ENCODE data around the gene SLC1A2. TPM values are rescaled to one million over a fixed set of nuclear protein-coding genes. Genes with fewer than 3 reads are reported as not detected.
A peak's percentile ranks its signal among the peaks of the same experiment; 100 is the strongest.

SLC1A2 gene
- total RNA-seq, 5 donors from 2014 or later (not counting 1 experiment from before 2014, with no cell fraction given) = 0.07 to 0.19 (median 0.12) TPM

- no peaks in the 10 kb centered on the region for H3K36me3 Mint-ChIP-seq
- no peak overlapping the region for H3K4me3 Mint-ChIP-seq
Measured at GRCh38 chr11:35303596-35304385, 115.6 kb downstream of the SLC1A2 start.

GRCh38 chr11:35302398-35302797 lies 117.0 kb downstream of the SLC1A2 start:
- peaks cover 23 to 31% (median 25%) of the 10 kb centered on the region in 3 donors for H3K4me1 Mint-ChIP-seq
- POLR2A ChIA-PET = no interaction called here
- CTCF ChIA-PET = no interaction called here

More at GRCh38 chr11:35303596-35304385, 115.6 kb downstream of the SLC1A2 start:
- H3K27me3 Mint-ChIP-seq = no peaks in the 10 kb centered on the region
- Histone ChIP-seq H3K4me3 (ENCODE audit: control insufficient read depth in 1 of 2, extremely low read depth in 1 of 2, low read length in 1 of 2) (no peak overlapping the region), H3K9me3 (no peaks in the 10 kb centered on the region), H3K27ac (ENCODE audit: low read length) (no peak overlapping the region), H3K36me3 (ENCODE audit: control insufficient read depth in 2 of 2, extremely low read depth in 1 of 2, insufficient read depth in 1 of 2, low read length in 1 of 2) (no peaks in the 10 kb centered on the region), H3K27me3 (replicated peaks in 1 of 2; ENCODE audit: control insufficient read depth in 2 of 2, extremely low read depth in 1 of 2, insufficient read depth in 2 of 2, low read length in 1 of 2) (no peaks in the 10 kb centered on the region), H3K4me1 (ENCODE audit: control insufficient read depth in 1 of 2, extremely low read depth in 1 of 2, insufficient read depth in 2 of 2, low read length in 2 of 2) (peaks cover 0 to 11% of the 10 kb centered on the region in 2 experiments)
- peaks cover 23 to 31% (median 25%) of the 10 kb centered on the region in 3 donors for H3K4me1 Mint-ChIP-seq
- ChIA-PET CTCF (interaction anchor here (0.8 to 2.2 kb wide), 4 partner anchors 30 to 125 kb away, joined by 3 to 13 read pairs (median 4); no protein-coding TSS in a partner anchor), POLR2A (no interaction called here)
- H3K27ac Mint-ChIP-seq = peak overlapping the region in 1 of 2 donors; percentile 59
- WGBS (ENCODE audit: insufficient coverage) = 80% methylated on average over 1 of the region's 6 CpGs
- no peaks in the 10 kb centered on the region for H3K9me3 Mint-ChIP-seq
- DNase-seq = no peak
- ATAC-seq (replicated peaks in 1 of 4) = no peak

GRCh38 chr11:35298369-35298768 lies 121.0 kb downstream of the SLC1A2 start:
- Mint-ChIP-seq H3K4me3 (no peak overlapping the region), H3K36me3 (no peaks in the 10 kb centered on the region), H3K9me3 (no peaks in the 10 kb centered on the region), H3K27me3 (peaks cover 0 to 6% of the 10 kb centered on the region in 2 donors), H3K27ac (no peak overlapping the region), H3K4me1 (peaks cover 0 to 5% (median 0%) of the 10 kb centered on the region in 3 donors)
- DNase-seq (no peak), ATAC-seq (replicated peaks in 1 of 4) (no peak)
- H3K27me3 ChIP-seq (replicated peaks in 1 of 2; ENCODE audit: control insufficient read depth in 2 of 2, extremely low read depth in 1 of 2, insufficient read depth in 2 of 2, low read length in 1 of 2) = no peaks in the 10 kb centered on the region
- CTCF ChIA-PET = interaction anchor here in 1 of 2 donors (1.0 kb wide), 1 partner anchor 268 kb away, joined by 3 read pairs; no protein-coding TSS in a partner anchor
- H3K4me3 ChIP-seq (ENCODE audit: control insufficient read depth in 1 of 2, extremely low read depth in 1 of 2, low read length in 1 of 2) = no peak overlapping the region
- H3K4me1 ChIP-seq (ENCODE audit: control insufficient read depth in 1 of 2, extremely low read depth in 1 of 2, insufficient read depth in 2 of 2, low read length in 2 of 2) = no peaks in the 10 kb centered on the region
- no CpG with 5 or more reads among the region's 1 CpG for WGBS (ENCODE audit: insufficient coverage)
- H3K36me3 ChIP-seq (ENCODE audit: control insufficient read depth in 2 of 2, extremely low read depth in 1 of 2, insufficient read depth in 1 of 2, low read length in 1 of 2) = no peaks in the 10 kb centered on the region
- H3K27ac ChIP-seq (ENCODE audit: low read length) = no peak overlapping the region
- H3K9me3 ChIP-seq = no peaks in the 10 kb centered on the region
- POLR2A ChIA-PET = interaction anchor here in 1 of 2 donors (0.6 kb wide), 1 partner anchor 220 kb away, joined by 3 read pairs; no protein-coding TSS in a partner anchor

More at GRCh38 chr11:35302398-35302797, 117.0 kb downstream of the SLC1A2 start:
- H3K27me3 ChIP-seq (replicated peaks in 1 of 2; ENCODE audit: control insufficient read depth in 2 of 2, extremely low read depth in 1 of 2, insufficient read depth in 2 of 2, low read length in 1 of 2) = no peaks in the 10 kb centered on the region
- H3K36me3 Mint-ChIP-seq = no peaks in the 10 kb centered on the region
- no peak overlapping the region for H3K27ac ChIP-seq (ENCODE audit: low read length)
- DNase-seq (no peak), ATAC-seq (replicated peaks in 1 of 4) (no peak)
- H3K4me3 ChIP-seq (ENCODE audit: control insufficient read depth in 1 of 2, extremely low read depth in 1 of 2, low read length in 1 of 2) = no peak overlapping the region
- no peaks in the 10 kb centered on the region for H3K9me3 ChIP-seq
- H3K4me3 Mint-ChIP-seq = no peak overlapping the region
- no peaks in the 10 kb centered on the region for H3K36me3 ChIP-seq (ENCODE audit: control insufficient read depth in 2 of 2, extremely low read depth in 1 of 2, insufficient read depth in 1 of 2, low read length in 1 of 2)
- no peaks in the 10 kb centered on the region for H3K27me3 Mint-ChIP-seq
- H3K9me3 Mint-ChIP-seq = no peaks in the 10 kb centered on the region
- H3K27ac Mint-ChIP-seq = no peak overlapping the region
- WGBS (ENCODE audit: insufficient coverage) = 100% methylated on average over 4 of the region's 4 CpGs
- H3K4me1 ChIP-seq (ENCODE audit: control insufficient read depth in 1 of 2, extremely low read depth in 1 of 2, insufficient read depth in 2 of 2, low read length in 2 of 2) = peaks cover 0 to 11% of the 10 kb centered on the region in 2 experiments

GRCh38 chr11:35295751-35296150 lies 123.6 kb downstream of the SLC1A2 start:
- Mint-ChIP-seq H3K27me3 (peaks cover 0 to 6% of the 10 kb centered on the region in 2 donors), H3K4me1 (peaks cover 6 to 19% (median 10%) of the 10 kb centered on the region in 3 donors), H3K36me3 (no peaks in the 10 kb centered on the region), H3K9me3 (no peaks in the 10 kb centered on the region), H3K4me3 (no peak overlapping the region), H3K27ac (no peak overlapping the region)
- CTCF ChIA-PET = no interaction called here
- no peaks in the 10 kb centered on the region for H3K4me1 ChIP-seq (ENCODE audit: control insufficient read depth in 1 of 2, extremely low read depth in 1 of 2, insufficient read depth in 2 of 2, low read length in 2 of 2)
- ATAC-seq (replicated peaks in 1 of 4) (no peak), DNase-seq (no peak)
- H3K9me3 ChIP-seq = no peaks in the 10 kb centered on the region
- no peaks in the 10 kb centered on the region for H3K27me3 ChIP-seq (replicated peaks in 1 of 2; ENCODE audit: control insufficient read depth in 2 of 2, extremely low read depth in 1 of 2, insufficient read depth in 2 of 2, low read length in 1 of 2)
- no peak overlapping the region for H3K4me3 ChIP-seq (ENCODE audit: control insufficient read depth in 1 of 2, extremely low read depth in 1 of 2, low read length in 1 of 2)
- 92% methylated on average over 2 of the region's 2 CpGs for WGBS (ENCODE audit: insufficient coverage)
- H3K27ac ChIP-seq (ENCODE audit: low read length) = no peak overlapping the region
- POLR2A ChIA-PET = interaction anchor here in 1 of 2 donors (0.6 to 0.8 kb wide), 3 partner anchors 14 to 130 kb away, joined by 3 to 4 read pairs (median 3); no protein-coding TSS in a partner anchor
- no peaks in the 10 kb centered on the region for H3K36me3 ChIP-seq (ENCODE audit: control insufficient read depth in 2 of 2, extremely low read depth in 1 of 2, insufficient read depth in 1 of 2, low read length in 1 of 2)

- Histone ChIP-seq H3K36me3 (ENCODE audit: control insufficient read depth in 2 of 2, extremely low read depth in 1 of 2, insufficient read depth in 1 of 2, low read length in 1 of 2) (no peaks in the 10 kb centered on the region), H3K27me3 (replicated peaks in 1 of 2; ENCODE audit: control insufficient read depth in 2 of 2, extremely low read depth in 1 of 2, insufficient read depth in 2 of 2, low read length in 1 of 2) (no peaks in the 10 kb centered on the region), H3K4me1 (ENCODE audit: control insufficient read depth in 1 of 2, extremely low read depth in 1 of 2, insufficient read depth in 2 of 2, low read length in 2 of 2) (no peaks in the 10 kb centered on the region), H3K9me3 (no peaks in the 10 kb centered on the region), H3K4me3 (ENCODE audit: control insufficient read depth in 1 of 2, extremely low read depth in 1 of 2, low read length in 1 of 2) (no peak overlapping the region), H3K27ac (ENCODE audit: low read length) (no peak overlapping the region)
- H3K36me3 Mint-ChIP-seq = no peaks in the 10 kb centered on the region
- POLR2A ChIA-PET = interaction anchor here in 1 of 2 donors (0.6 kb wide), 1 partner anchor 233 kb away, joined by 6 read pairs; no protein-coding TSS in a partner anchor
- no peak overlapping the region for H3K4me3 Mint-ChIP-seq
- no peaks in the 10 kb centered on the region for H3K9me3 Mint-ChIP-seq
- WGBS (ENCODE audit: insufficient coverage) = no CpG with 5 or more reads among the region's 4 CpGs
- CTCF ChIA-PET = interaction anchor here in 1 of 2 donors (0.6 to 1.0 kb wide), 3 partner anchors 37 to 929 kb away, joined by 3 to 5 read pairs (median 5); no protein-coding TSS in a partner anchor
- ATAC-seq (replicated peaks in 1 of 4) = no peak
- no peak for DNase-seq
- H3K4me1 Mint-ChIP-seq = peaks cover 10 to 24% (median 11%) of the 10 kb centered on the region in 3 donors
- peaks cover 0 to 6% of the 10 kb centered on the region in 2 donors for H3K27me3 Mint-ChIP-seq
- no peak overlapping the region for H3K27ac Mint-ChIP-seq
Measured at GRCh38 chr11:35293699-35294098, 125.7 kb downstream of the SLC1A2 start.

- H3K27ac Mint-ChIP-seq = peak overlapping the region; percentile 31 to 48
- no peak overlapping the region for H3K4me3 ChIP-seq (ENCODE audit: control insufficient read depth in 1 of 2, extremely low read depth in 1 of 2, low read length in 1 of 2)
- H3K9me3 Mint-ChIP-seq = no peaks in the 10 kb centered on the region
- H3K4me1 Mint-ChIP-seq = peaks cover 10 to 24% (median 11%) of the 10 kb centered on the region in 3 donors
- no peak overlapping the region for H3K4me3 Mint-ChIP-seq
- DNase-seq (peak in 1 of 35 experiments; percentile 25), ATAC-seq (replicated peaks in 1 of 4) (no peak)
- no peaks in the 10 kb centered on the region for H3K36me3 Mint-ChIP-seq
- no peak overlapping the region for H3K27ac ChIP-seq (ENCODE audit: low read length)
- POLR2A ChIA-PET = interaction anchor here in 1 of 2 donors (0.6 to 0.7 kb wide), 3 partner anchors 39 to 232 kb away, joined by 3 to 6 read pairs (median 3); no protein-coding TSS in a partner anchor
- H3K36me3 ChIP-seq (ENCODE audit: control insufficient read depth in 2 of 2, extremely low read depth in 1 of 2, insufficient read depth in 1 of 2, low read length in 1 of 2) = no peaks in the 10 kb centered on the region
- no CpG with 5 or more reads among the region's 3 CpGs for WGBS (ENCODE audit: insufficient coverage)
- H3K27me3 Mint-ChIP-seq = peaks cover 0 to 6% of the 10 kb centered on the region in 2 donors
- H3K4me1 ChIP-seq (ENCODE audit: control insufficient read depth in 1 of 2, extremely low read depth in 1 of 2, insufficient read depth in 2 of 2, low read length in 2 of 2) = no peaks in the 10 kb centered on the region
- CTCF ChIA-PET = interaction anchor here in 1 of 2 donors (0.6 to 1.0 kb wide), 3 partner anchors 36 to 928 kb away, joined by 3 to 5 read pairs (median 5); no protein-coding TSS in a partner anchor
- no peaks in the 10 kb centered on the region for H3K27me3 ChIP-seq (replicated peaks in 1 of 2; ENCODE audit: control insufficient read depth in 2 of 2, extremely low read depth in 1 of 2, insufficient read depth in 2 of 2, low read length in 1 of 2)
- no peaks in the 10 kb centered on the region for H3K9me3 ChIP-seq
Measured at GRCh38 chr11:35293035-35293434, 126.3 kb downstream of the SLC1A2 start.

Data from T-cell (primary cell).